Adrenal gland (tissue), 5 donors: ENCODE data around the gene TBC1D10A.

ENCODE experiments used
- POLR2A ChIP-seq, 2 donors: fragments of 450-650 bp; IDR thresholded peaks; one replicate each; pipeline ENCODE4 v1.6.1; 2017; ENCODE audit warnings: antibody characterized with exemption in 2 of 2, mild to moderate bottlenecking in 2 of 2, moderate library complexity in 1 of 2
- TF ChIP-seq, protein P1 (sequence below), 6 experiments: fragments of 450-650 bp in 4 of 6; fragments of 200-600 bp in 2 of 6; sonication (generic) in 1 of 6; IDR thresholded peaks; 1 replicate in 5 of 6; 2 replicates in 1 of 6; pipeline versions ENCODE4 v1.5.1 to v1.8.0; 2016 to 2021; ENCODE audit warnings: antibody characterized with exemption in 6 of 6, mild to moderate bottlenecking in 2 of 6, moderate library complexity in 1 of 6
- donor health status: DM: no; HTN: no; CAD: no.

DNA sequence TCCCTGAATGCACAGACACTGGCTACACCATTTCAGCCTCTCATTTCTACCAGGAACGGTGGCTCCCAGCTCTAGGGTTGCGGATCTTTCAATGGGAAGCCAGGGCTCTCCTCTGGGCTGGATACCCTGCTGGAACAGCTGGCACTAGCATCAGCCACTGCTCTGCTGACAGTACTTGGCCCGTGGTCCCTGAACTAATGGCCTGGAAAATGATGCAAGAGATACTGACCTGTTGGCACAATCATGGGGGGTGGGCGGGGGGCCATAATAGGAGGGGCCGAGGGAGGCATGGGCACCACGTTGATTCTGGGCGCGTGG, 10.7 kb upstream of the TBC1D10A start:
- TF ChIP-seq, protein P1, sequence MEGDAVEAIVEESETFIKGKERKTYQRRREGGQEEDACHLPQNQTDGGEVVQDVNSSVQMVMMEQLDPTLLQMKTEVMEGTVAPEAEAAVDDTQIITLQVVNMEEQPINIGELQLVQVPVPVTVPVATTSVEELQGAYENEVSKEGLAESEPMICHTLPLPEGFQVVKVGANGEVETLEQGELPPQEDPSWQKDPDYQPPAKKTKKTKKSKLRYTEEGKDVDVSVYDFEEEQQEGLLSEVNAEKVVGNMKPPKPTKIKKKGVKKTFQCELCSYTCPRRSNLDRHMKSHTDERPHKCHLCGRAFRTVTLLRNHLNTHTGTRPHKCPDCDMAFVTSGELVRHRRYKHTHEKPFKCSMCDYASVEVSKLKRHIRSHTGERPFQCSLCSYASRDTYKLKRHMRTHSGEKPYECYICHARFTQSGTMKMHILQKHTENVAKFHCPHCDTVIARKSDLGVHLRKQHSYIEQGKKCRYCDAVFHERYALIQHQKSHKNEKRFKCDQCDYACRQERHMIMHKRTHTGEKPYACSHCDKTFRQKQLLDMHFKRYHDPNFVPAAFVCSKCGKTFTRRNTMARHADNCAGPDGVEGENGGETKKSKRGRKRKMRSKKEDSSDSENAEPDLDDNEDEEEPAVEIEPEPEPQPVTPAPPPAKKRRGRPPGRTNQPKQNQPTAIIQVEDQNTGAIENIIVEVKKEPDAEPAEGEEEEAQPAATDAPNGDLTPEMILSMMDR (IDR thresholded peaks at IDR 0.05): no peak
- TF ChIP-seq POLR2A (IDR thresholded peaks at IDR 0.05): no peak
